T-cell (primary cell): Measurements from ENCODE around the gene ZNF579. TPM values are rescaled to one million over a fixed set of nuclear protein-coding genes. Genes with fewer than 3 reads are reported as not detected.
"Not testable (repeated sequence)": the region's sequence is repeated elsewhere in the genome, so short reads cannot be mapped to it uniquely, and the experiment has no call there.

ENCODE experiments used
- ATAC-seq, 4 experiments: fragments of 200-7000 bp in 3 of 4; fragments of 150-1000 bp in 1 of 4; cut with Tn5 transposase; replicated peaks in 1 of 4; 1 replicate in 3 of 4; 2 replicates in 1 of 4; pipeline ENCODE4 v1.10.0; 2021; ENCODE audit warnings: moderate library complexity in 3 of 4, mild to moderate bottlenecking in 2 of 4, moderate number of reproducible peaks in 1 of 4
- CTCF ChIA-PET, 2 donors: fragments of 300-600 bp; sonication (Branson Sonifier 250); formaldehyde crosslinking; loops; one replicate each; lab custom pipeline; 2022; ENCODE audit warnings: antibody characterized with exemption in 2 of 2; lab: Charles Lee
- POLR2A ChIA-PET, 2 donors: fragments of 300-600 bp; sonication (Branson Sonifier 250); formaldehyde crosslinking; loops; one replicate each; lab custom pipeline; 2022; ENCODE audit warnings: antibody characterized with exemption in 2 of 2; lab: Charles Lee
- DNase-seq, 35 experiments: peaks; one replicate each; pipeline versions ENCODE4 v3.0.0 to v3.0.0-alpha.2; 2013 to 2023
- H3K27ac ChIP-seq: one replicate; pipeline ENCODE4 v1.5.1; 2013; ENCODE audit warnings: low read length
- H3K27me3 ChIP-seq, 2 experiments: replicated peaks in 1 of 2; 1 replicate in 1 of 2; 2 replicates in 1 of 2; pipeline versions ENCODE4 v1.6.1 to v1.7.0; 2013; ENCODE audit warnings: low read length in 1 of 2, mixed read lengths in 1 of 2; ENCODE audit not compliant: control insufficient read depth in 2 of 2, insufficient read depth in 2 of 2; ENCODE audit errors: extremely low read depth in 1 of 2
- H3K36me3 ChIP-seq, 2 donors: 1 replicate in 1 of 2; 2 replicates in 1 of 2; pipeline versions ENCODE4 v1.6.1 to v1.7.0; 2013; ENCODE audit warnings: low read length in 1 of 2; ENCODE audit not compliant: control insufficient read depth in 2 of 2, insufficient read depth in 1 of 2; ENCODE audit errors: extremely low read depth in 1 of 2
- H3K4me1 ChIP-seq, 2 experiments: 1 replicate in 1 of 2; 2 replicates in 1 of 2; pipeline versions ENCODE4 v1.6.1 to v1.7.0; 2013; ENCODE audit warnings: low read length in 2 of 2, mixed read lengths in 1 of 2; ENCODE audit not compliant: insufficient read depth in 2 of 2, control insufficient read depth in 1 of 2; ENCODE audit errors: extremely low read depth in 1 of 2
- H3K4me3 ChIP-seq, 2 donors: 1 replicate in 1 of 2; 2 replicates in 1 of 2; pipeline versions ENCODE4 v1.5.1 to v1.7.0; 2013; ENCODE audit warnings: mild to moderate bottlenecking in 2 of 2, low read length in 1 of 2, moderate library complexity in 1 of 2; ENCODE audit not compliant: control insufficient read depth in 1 of 2; ENCODE audit errors: extremely low read depth in 1 of 2
- H3K9me3 ChIP-seq: 2 replicates; pipeline ENCODE4 v1.7.0; 2013
- H3K27ac Mint-ChIP-seq, 2 donors: one replicate each; pipeline ENCODE4 v1.8.0; 2020 to 2021; ENCODE audit warnings: mild to moderate bottlenecking in 2 of 2, mixed read lengths in 2 of 2
- H3K27me3 Mint-ChIP-seq, 2 donors: one replicate each; pipeline ENCODE4 v1.8.0; 2021 to 2022; ENCODE audit warnings: mixed read lengths in 2 of 2
- H3K36me3 Mint-ChIP-seq: one replicate; pipeline ENCODE4 v1.8.0; 2021; ENCODE audit warnings: mixed read lengths
- H3K4me1 Mint-ChIP-seq, 3 donors: one replicate each; pipeline ENCODE4 v1.8.0; 2020 to 2022; ENCODE audit warnings: mixed read lengths in 3 of 3, mild to moderate bottlenecking in 1 of 3
- H3K4me3 Mint-ChIP-seq, 3 donors: one replicate each; pipeline ENCODE4 v1.8.0; 2020 to 2022; ENCODE audit warnings: mild to moderate bottlenecking in 3 of 3, mixed read lengths in 3 of 3, moderate library complexity in 3 of 3
- H3K9me3 Mint-ChIP-seq, 3 donors: one replicate each; pipeline ENCODE4 v1.8.0; 2020 to 2022; ENCODE audit warnings: mixed read lengths in 3 of 3
- WGBS: methylation state at CpG from one replicate; pipeline ENCODE4 v1.1.5; 2013; ENCODE audit warnings: missing lambda C conversion rate; ENCODE audit not compliant: insufficient coverage; 5-methylcytosine and 5-hydroxymethylcytosine counted together
- total RNA-seq, 35 experiments: library from RNA in 6 of 35; stranded (reverse) in 6 of 35; fragments of 120-200 nt in 1 of 35; gene quantifications; one replicate each; pipeline versions ENCODE4 v1.2.1 to v1.2.4 and lab custom pipeline; 2013 to 2026

Gene ZNF579
- total RNA-seq, 5 donors from 2014 or later (not counting 1 experiment from before 2014, with no cell fraction given), result 5.4 to 13.3 (median 10.0) TPM

- ChIA-PET POLR2A (interaction anchor here in 1 of 2 donors (0.7 kb wide), 1 partner anchor 76 kb away, joined by 10 read pairs; no protein-coding TSS in a partner anchor), CTCF (interaction anchor here in 1 of 2 donors (0.6 kb wide), 1 partner anchor 439 kb away, joined by 3 read pairs; no protein-coding TSS in a partner anchor)
- Mint-ChIP-seq H3K4me1 (peaks cover 19 to 26% (median 19%) of the 10 kb centered on the region in 3 donors), H3K9me3 (peaks cover 0 to 2% (median 0%) of the 10 kb centered on the region in 3 donors), H3K36me3 (peaks cover 13% of the 10 kb centered on the region), H3K4me3 (peak overlapping the region; percentile 81 to 89 (median 83)), H3K27me3 (no peaks in the 10 kb centered on the region), H3K27ac (peak overlapping the region; percentile 87 to 94)
- peak overlapping the region; percentile 71 to 75 for H3K4me3 ChIP-seq
- H3K27me3 ChIP-seq, result no peaks in the 10 kb centered on the region
- peaks cover 6 to 23% of the 10 kb centered on the region in 2 experiments for H3K4me1 ChIP-seq
- WGBS, result 29% methylated on average over 18 of the region's 20 CpGs
- DNase-seq (peak in 4 of 35 experiments; percentile 8 to 29 (median 19)), ATAC-seq (peak; percentile 25 to 55 (median 38))
- no peaks in the 10 kb centered on the region for H3K36me3 ChIP-seq
- no peaks in the 10 kb centered on the region for H3K9me3 ChIP-seq
- peak overlapping the region; percentile 75 for H3K27ac ChIP-seq
Observed at GRCh38 chr19:55579766-55580621, 654 bp downstream of the ZNF579 start.

GRCh38 chr19:55578761-55579747 is 1.6 kb downstream of the ZNF579 start:
- Histone ChIP-seq H3K27me3 (no peaks in the 10 kb centered on the region), H3K4me3 (no peak overlapping the region), H3K36me3 (no peaks in the 10 kb centered on the region), H3K4me1 (peaks cover 6 to 23% of the 10 kb centered on the region in 2 experiments), H3K9me3 (no peaks in the 10 kb centered on the region), H3K27ac (peak overlapping the region; percentile 75)
- Mint-ChIP-seq H3K4me3 (peak overlapping the region; percentile 81 to 89 (median 83)), H3K27me3 (no peaks in the 10 kb centered on the region), H3K36me3 (peaks cover 13% of the 10 kb centered on the region), H3K27ac (peak overlapping the region; percentile 87 to 94), H3K9me3 (peaks cover 0 to 2% (median 0%) of the 10 kb centered on the region in 3 donors), H3K4me1 (peaks cover 19 to 25% (median 19%) of the 10 kb centered on the region in 3 donors)
- ChIA-PET CTCF (no interaction called here), POLR2A (no interaction called here)
- WGBS, result 97% methylated on average over 79 of the region's 90 CpGs
- ATAC-seq (no peak), DNase-seq (no peak)

GRCh38 chr19:55578031-55578760 is 2.5 kb downstream of the ZNF579 start:
- H3K36me3 ChIP-seq, result no peaks in the 10 kb centered on the region
- ATAC-seq (no peak), DNase-seq (no peak)
- Mint-ChIP-seq H3K9me3 (peaks cover 0 to 2% (median 0%) of the 10 kb centered on the region in 3 donors), H3K27ac (no peak overlapping the region), H3K4me1 (peaks cover 19 to 25% (median 19%) of the 10 kb centered on the region in 3 donors), H3K4me3 (no peak overlapping the region), H3K27me3 (no peaks in the 10 kb centered on the region), H3K36me3 (peaks cover 13% of the 10 kb centered on the region)
- WGBS, result 98% methylated on average over 64 of the region's 83 CpGs
- ChIA-PET POLR2A (no interaction called here), CTCF (no interaction called here)
- H3K27ac ChIP-seq, result no peak overlapping the region
- H3K4me1 ChIP-seq, result peaks cover 6 to 23% of the 10 kb centered on the region in 2 experiments
- no peaks in the 10 kb centered on the region for H3K27me3 ChIP-seq
- no peaks in the 10 kb centered on the region for H3K9me3 ChIP-seq
- H3K4me3 ChIP-seq, result no peak overlapping the region

GRCh38 chr19:55576746-55577145 is 3.9 kb downstream of the ZNF579 start:
- peaks cover 6 to 21% of the 10 kb centered on the region in 2 experiments for H3K4me1 ChIP-seq
- Mint-ChIP-seq H3K4me3 (peak overlapping the region in 1 of 3 donors; percentile 6), H3K27ac (no peak overlapping the region), H3K27me3 (no peaks in the 10 kb centered on the region), H3K36me3 (peaks cover 13% of the 10 kb centered on the region), H3K4me1 (peaks cover 14 to 19% (median 15%) of the 10 kb centered on the region in 3 donors), H3K9me3 (peaks cover 0 to 2% (median 0%) of the 10 kb centered on the region in 3 donors)
- 90% methylated on average over 2 of the region's 5 CpGs for WGBS
- no peak overlapping the region for H3K4me3 ChIP-seq
- ChIA-PET CTCF (no interaction called here), POLR2A (no interaction called here)
- no peaks in the 10 kb centered on the region for H3K27me3 ChIP-seq
- ATAC-seq (no peak), DNase-seq (no peak)
- no peak overlapping the region for H3K27ac ChIP-seq
- H3K9me3 ChIP-seq, result no peaks in the 10 kb centered on the region
- H3K36me3 ChIP-seq, result no peaks in the 10 kb centered on the region

- H3K27me3 Mint-ChIP-seq, H3K36me3 Mint-ChIP-seq, POLR2A ChIA-PET, ATAC-seq, H3K9me3 ChIP-seq, H3K4me1 Mint-ChIP-seq, H3K27ac Mint-ChIP-seq, H3K36me3 ChIP-seq, H3K27me3 ChIP-seq, H3K4me3 ChIP-seq, H3K4me3 Mint-ChIP-seq, H3K27ac ChIP-seq, DNase-seq, H3K4me1 ChIP-seq, H3K9me3 Mint-ChIP-seq: not testable (repeated sequence)
- no CpG with 5 or more reads among the region's 6 CpGs for WGBS
- CTCF ChIA-PET, result interaction anchor here in 1 of 2 donors (0.6 kb wide), 2 partner anchors 26 to 1164 kb away, joined by 3 read pairs; partner anchors contain the start of gene FIZ1
Observed at GRCh38 chr19:55573929-55574328, 6.7 kb downstream of the ZNF579 start.
